Activated naive CD4-positive, alpha-beta T cell treated with anti-CD3 and anti-CD28 coated beads for 36 hours (primary cell): ENCODE measurements around the gene MID1IP1. TPM values are rescaled to one million over a fixed set of nuclear protein-coding genes. Genes with fewer than 3 reads are reported as not detected.

Experiments
- CTCF ChIA-PET: fragments of 350-600 bp; sonication (Branson Sonifier 250); formaldehyde crosslinking; loops from one replicate; lab custom pipeline; 2021; ENCODE audit warnings: antibody characterized with exemption; lab: Charles Lee
- DNase-seq: peaks from one replicate; pipeline ENCODE4 v3.0.0-alpha.2; 2020
- H3K27ac Mint-ChIP-seq: one replicate; pipeline ENCODE4 v1.8.0; 2021; ENCODE audit warnings: mild to moderate bottlenecking, mixed read lengths
- H3K27me3 Mint-ChIP-seq: one replicate; pipeline ENCODE4 v1.8.0; 2021; ENCODE audit warnings: low read depth, mixed read lengths
- H3K36me3 Mint-ChIP-seq: one replicate; pipeline ENCODE4 v1.8.0; 2021; ENCODE audit warnings: low read depth, mixed read lengths
- H3K4me1 Mint-ChIP-seq: one replicate; pipeline ENCODE4 v1.8.0; 2021; ENCODE audit warnings: low read depth, mixed read lengths
- H3K4me3 Mint-ChIP-seq: one replicate; pipeline ENCODE4 v1.8.0; 2021; ENCODE audit warnings: mild to moderate bottlenecking, moderate library complexity, mixed read lengths
- H3K9me3 Mint-ChIP-seq: one replicate; pipeline ENCODE4 v1.8.0; 2021; ENCODE audit warnings: mixed read lengths
- intact Hi-C: fragments of 100-400 bp; cut with micrococcal nuclease; formaldehyde crosslinking; loops from one replicate; pipeline ENCODE4 v1.15.1; 2023
- total RNA-seq, 2 experiments: library from RNA; stranded (reverse); gene quantifications; one replicate each; pipeline ENCODE4 v1.2.3, GENCODE V29; 2021

Gene MID1IP1
- total RNA-seq, 2 experiments from 2014 or later, result 82.9 to 83.3 TPM

GRCh38 chrX:38803588-38804431 is 2.6 kb downstream of the MID1IP1 start:
- Mint-ChIP-seq H3K27me3 (no peaks in the 10 kb centered on the region), H3K27ac (peak overlapping the region; percentile 97), H3K4me1 (peaks cover 17% of the 10 kb centered on the region), H3K4me3 (peak overlapping the region; percentile 87), H3K36me3 (peaks cover 52% of the 10 kb centered on the region), H3K9me3 (no peaks in the 10 kb centered on the region)
- CTCF ChIA-PET, result interaction anchor here (0.7 kb wide), 1 partner anchor 13 kb away, joined by 3 read pairs; no protein-coding TSS in a partner anchor
- intact Hi-C loops, result loop anchor here (2.0 kb wide), 1 partner anchor 971 kb away; no protein-coding TSS in a partner anchor
- DNase-seq, result peak; percentile 79

GRCh38 chrX:38804432-38804681 is 3.1 kb downstream of the MID1IP1 start:
- DNase-seq, result no peak
- no peaks in the 10 kb centered on the region for H3K27me3 Mint-ChIP-seq
- intact Hi-C loops, result no loop called here
- peak overlapping the region; percentile 87 for H3K4me3 Mint-ChIP-seq
- H3K36me3 Mint-ChIP-seq, result peaks cover 52% of the 10 kb centered on the region
- CTCF ChIA-PET, result interaction anchor here (0.7 kb wide), 1 partner anchor 12 kb away, joined by 3 read pairs; no protein-coding TSS in a partner anchor
- H3K27ac Mint-ChIP-seq, result peak overlapping the region; percentile 97
- H3K9me3 Mint-ChIP-seq, result no peaks in the 10 kb centered on the region
- peaks cover 19% of the 10 kb centered on the region for H3K4me1 Mint-ChIP-seq

- H3K4me3 Mint-ChIP-seq, result peak overlapping the region; percentile 87
- H3K4me1 Mint-ChIP-seq, result peaks cover 21% of the 10 kb centered on the region
- intact Hi-C loops, result loop anchor here (1.0 to 5.0 kb wide), 5 partner anchors 11 to 1367 kb away; no protein-coding TSS in a partner anchor
- H3K27me3 Mint-ChIP-seq, result no peaks in the 10 kb centered on the region
- CTCF ChIA-PET, result no interaction called here
- H3K9me3 Mint-ChIP-seq, result no peaks in the 10 kb centered on the region
- H3K36me3 Mint-ChIP-seq, result peaks cover 53% of the 10 kb centered on the region
- peak overlapping the region; percentile 97 for H3K27ac Mint-ChIP-seq
- peak; percentile 45 for DNase-seq
These were observed 3.6 kb downstream of the MID1IP1 start for GRCh38 chrX:38804682-38805431.

GRCh38 chrX:38805432-38806389 is 4.5 kb downstream of the MID1IP1 start:
- intact Hi-C loops, result loop anchor here (1.0 to 5.0 kb wide), 7 partner anchors 11 to 1367 kb away; no protein-coding TSS in a partner anchor
- peak; percentile 73 for DNase-seq
- peaks cover 52% of the 10 kb centered on the region for H3K36me3 Mint-ChIP-seq
- peak overlapping the region; percentile 87 for H3K4me3 Mint-ChIP-seq
- H3K27ac Mint-ChIP-seq, result peak overlapping the region; percentile 97
- H3K9me3 Mint-ChIP-seq, result no peaks in the 10 kb centered on the region
- H3K27me3 Mint-ChIP-seq, result no peaks in the 10 kb centered on the region
- CTCF ChIA-PET, result interaction anchor here (0.5 kb wide), 1 partner anchor 958 kb away, joined by 4 read pairs; no protein-coding TSS in a partner anchor
- H3K4me1 Mint-ChIP-seq, result peaks cover 23% of the 10 kb centered on the region

GRCh38 chrX:38806875-38807621 is 5.8 kb downstream of the MID1IP1 start:
- peak overlapping the region; percentile 87 for H3K4me3 Mint-ChIP-seq
- H3K9me3 Mint-ChIP-seq, result no peaks in the 10 kb centered on the region
- H3K4me1 Mint-ChIP-seq, result peaks cover 34% of the 10 kb centered on the region
- no peaks in the 10 kb centered on the region for H3K27me3 Mint-ChIP-seq
- H3K36me3 Mint-ChIP-seq, result peaks cover 45% of the 10 kb centered on the region
- H3K27ac Mint-ChIP-seq, result peak overlapping the region; percentile 97
- CTCF ChIA-PET, result interaction anchor here (0.5 kb wide), 1 partner anchor 957 kb away, joined by 4 read pairs; no protein-coding TSS in a partner anchor
- no peak for DNase-seq
- intact Hi-C loops, result loop anchor here (2.0 to 5.0 kb wide), 5 partner anchors 85 to 1365 kb away; no protein-coding TSS in a partner anchor

GRCh38 chrX:38807873-38808272 is 6.6 kb downstream of the MID1IP1 start:
- no peaks in the 10 kb centered on the region for H3K27me3 Mint-ChIP-seq
- peaks cover 39% of the 10 kb centered on the region for H3K36me3 Mint-ChIP-seq
- intact Hi-C loops, result loop anchor here (2.0 to 5.0 kb wide), 5 partner anchors 84 to 1364 kb away; no protein-coding TSS in a partner anchor
- no peak for DNase-seq
- H3K4me3 Mint-ChIP-seq, result peak overlapping the region; percentile 87
- CTCF ChIA-PET, result no interaction called here
- no peaks in the 10 kb centered on the region for H3K9me3 Mint-ChIP-seq
- H3K4me1 Mint-ChIP-seq, result peaks cover 37% of the 10 kb centered on the region
- peak overlapping the region; percentile 97 for H3K27ac Mint-ChIP-seq

GRCh38 chrX:38811515-38812243 is 10.4 kb downstream of the MID1IP1 start:
- CTCF ChIA-PET, result interaction anchor here (1.1 kb wide), 1 partner anchor 10 kb away, joined by 3 read pairs; the partner anchor contains the start of gene MID1IP1
- Mint-ChIP-seq H3K36me3 (peaks cover 7% of the 10 kb centered on the region), H3K9me3 (no peaks in the 10 kb centered on the region), H3K4me1 (peaks cover 42% of the 10 kb centered on the region), H3K4me3 (peak overlapping the region; percentile 49), H3K27me3 (no peaks in the 10 kb centered on the region), H3K27ac (peak overlapping the region; percentile 84)
- DNase-seq, result peak; percentile 27
- intact Hi-C loops, result no loop called here

- intact Hi-C loops, result loop anchor here (1.0 to 5.0 kb wide), 4 partner anchors 11 to 611 kb away; partner anchors contain the start of gene MID1IP1
- CTCF ChIA-PET, result interaction anchor here (0.8 kb wide), 1 partner anchor 12 kb away, joined by 3 read pairs; no protein-coding TSS in a partner anchor
- H3K27ac Mint-ChIP-seq, result no peak overlapping the region
- H3K4me1 Mint-ChIP-seq, result peaks cover 17% of the 10 kb centered on the region
- no peak overlapping the region for H3K4me3 Mint-ChIP-seq
- H3K9me3 Mint-ChIP-seq, result no peaks in the 10 kb centered on the region
- H3K27me3 Mint-ChIP-seq, result no peaks in the 10 kb centered on the region
- H3K36me3 Mint-ChIP-seq, result no peaks in the 10 kb centered on the region
- DNase-seq, result peak; percentile 76
These were observed 14.9 kb downstream of the MID1IP1 start for GRCh38 chrX:38816155-38816554.

GRCh38 chrX:38817004-38817703 is 15.9 kb downstream of the MID1IP1 start:
- Mint-ChIP-seq H3K27me3 (no peaks in the 10 kb centered on the region), H3K27ac (no peak overlapping the region), H3K4me3 (no peak overlapping the region), H3K36me3 (no peaks in the 10 kb centered on the region), H3K4me1 (peaks cover 7% of the 10 kb centered on the region), H3K9me3 (no peaks in the 10 kb centered on the region)
- CTCF ChIA-PET, result interaction anchor here (0.8 kb wide), 1 partner anchor 13 kb away, joined by 3 read pairs; no protein-coding TSS in a partner anchor
- intact Hi-C loops, result loop anchor here (2.0 to 5.0 kb wide), 2 partner anchors 44 to 610 kb away; no protein-coding TSS in a partner anchor
- no peak for DNase-seq

- DNase-seq, result no peak
- Mint-ChIP-seq H3K9me3 (no peaks in the 10 kb centered on the region), H3K4me1 (peaks cover 5% of the 10 kb centered on the region), H3K27me3 (no peaks in the 10 kb centered on the region), H3K4me3 (no peak overlapping the region), H3K36me3 (no peaks in the 10 kb centered on the region), H3K27ac (no peak overlapping the region)
- intact Hi-C loops, result loop anchor here (5.0 kb wide), 1 partner anchor 608 kb away; no protein-coding TSS in a partner anchor
- CTCF ChIA-PET, result no interaction called here
These were observed 17.9 kb downstream of the MID1IP1 start for GRCh38 chrX:38819163-38819562.
